Sciatic nerve (tissue), 2 donors: ENCODE measurements around the gene PRPF40A. TPM values are rescaled to one million over a fixed set of nuclear protein-coding genes. Genes with fewer than 3 reads are reported as not detected.

Experiments
- ATAC-seq: fragments of 200-7000 bp; cut with Tn5 transposase; one replicate; pipeline ENCODE4 v1.9.1; 2020; ENCODE audit warnings: mild to moderate bottlenecking, moderate library complexity
- DNase-seq: peaks from one replicate; pipeline ENCODE4 v3.0.0-alpha.2; 2020; ENCODE audit warnings: low spot score
- intact Hi-C: fragments of 100-400 bp; cut with DNase I; formaldehyde crosslinking; loops from one replicate; pipeline ENCODE4 v1.14.2; 2022
- total RNA-seq: library from RNA; stranded (reverse); fragmentation: NEBNext Ultra II Directional; extraction: Animal tissue kit (Norgen Biotek cat#: 25700); gene quantifications from one replicate; pipeline ENCODE4 v1.2.1, GENCODE V29; 2021
- donor health status: DM: no; HTN: no; CAD: no.
- donor health status: DM: no; HTN: no; CAD: no.

Gene PRPF40A
- total RNA-seq, 1 donor from 2014 or later, result 88.8 TPM

GRCh38 chr2:152720794-152721193 lies 3.5 kb upstream of the PRPF40A start:
- intact Hi-C loops, result loop anchor here (10.0 kb wide), 1 partner anchor 546 kb away; the partner anchor contains the start of gene STAM2
- ATAC-seq, result no peak
- no peak for DNase-seq

DNA sequence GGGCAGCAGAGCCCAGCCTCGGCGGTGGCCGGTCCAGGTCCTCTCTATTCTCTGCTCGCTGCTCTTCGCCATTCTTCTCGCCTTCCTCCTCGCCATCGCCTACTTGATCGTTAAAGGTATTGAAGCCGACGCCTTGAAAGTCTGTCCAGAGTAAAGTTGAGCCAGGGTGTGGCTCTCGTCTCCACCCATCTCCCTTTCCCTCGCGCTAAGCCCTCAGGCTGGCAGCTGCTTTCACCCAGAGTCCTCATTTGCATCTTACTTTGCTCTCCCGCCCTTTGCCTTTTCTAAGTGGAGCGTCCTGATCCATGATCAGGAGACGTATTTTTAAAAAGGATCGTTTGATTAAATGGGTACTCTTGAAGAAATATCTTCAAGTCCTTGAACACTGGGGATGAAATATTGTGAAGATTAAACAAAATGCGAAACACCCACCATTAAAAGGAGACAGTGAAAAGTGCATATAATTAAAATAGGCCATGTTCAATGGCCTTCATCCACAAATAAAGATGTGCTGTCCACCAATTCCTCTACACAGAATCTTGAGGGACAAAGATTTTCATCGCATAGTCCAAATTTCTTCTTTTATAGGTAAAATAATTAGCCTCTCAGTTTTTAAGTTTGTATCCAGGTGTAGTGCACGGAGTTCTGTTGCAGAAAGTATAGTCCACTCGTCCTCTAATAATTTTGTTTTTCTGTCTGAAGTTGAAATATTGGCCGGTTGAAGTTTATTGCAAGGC lies 1.8 kb upstream of the PRPF40A start:
- ATAC-seq (no peak), DNase-seq (no peak)
- intact Hi-C loops, result no loop called here

DNA sequence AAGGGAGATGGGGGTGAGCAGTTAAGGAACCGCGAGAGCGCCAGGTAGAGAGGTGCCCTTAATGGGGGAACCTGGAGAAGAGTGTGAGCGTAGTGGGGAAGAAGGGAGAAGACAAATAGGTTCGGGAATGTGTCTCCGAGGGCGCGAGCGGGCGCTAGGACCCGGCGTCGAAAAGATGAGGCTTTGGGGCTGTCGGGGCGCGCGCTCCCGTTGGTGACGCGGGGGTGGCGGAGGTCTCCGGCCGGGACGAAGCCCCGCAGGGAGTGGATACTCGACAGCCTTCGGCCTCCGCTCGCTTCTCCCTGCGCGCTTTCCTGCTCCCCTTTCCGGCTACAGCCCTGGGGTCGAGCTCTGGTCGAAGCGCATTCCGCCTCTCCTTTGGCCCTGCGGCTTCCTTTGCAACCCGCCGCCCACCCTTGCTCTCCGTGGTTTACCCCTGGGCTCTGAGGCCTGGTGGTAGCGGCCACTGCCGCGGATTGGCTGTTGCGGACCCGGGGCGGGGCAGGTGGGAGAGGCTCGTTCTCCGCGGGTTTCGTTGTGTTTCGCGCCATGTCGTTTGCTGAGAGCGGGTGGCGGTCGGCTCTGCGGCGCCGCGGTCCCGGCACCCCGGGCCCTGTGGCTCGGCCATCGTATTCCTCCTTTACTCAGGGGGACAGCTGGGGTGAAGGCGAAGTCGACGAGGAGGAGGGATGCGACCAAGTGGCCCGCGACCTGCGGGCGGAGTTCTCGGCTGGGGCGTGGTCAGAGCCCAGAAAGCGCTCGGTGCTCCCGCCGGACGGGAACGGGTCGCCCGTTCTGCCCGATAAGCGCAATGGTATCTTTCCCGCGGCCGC lies 1.0 kb upstream of the PRPF40A start, which contains the start of gene ARL6IP6:
Gene ARL6IP6, plus strand, starts transcription at position 545 of the 833 bp plus-strand sequence. Its CDS starts 5 bp downstream, at position 550.
- DNase-seq (peak; percentile 95), ATAC-seq (peak; percentile 93)
- intact Hi-C loops, result no loop called here

DNA sequence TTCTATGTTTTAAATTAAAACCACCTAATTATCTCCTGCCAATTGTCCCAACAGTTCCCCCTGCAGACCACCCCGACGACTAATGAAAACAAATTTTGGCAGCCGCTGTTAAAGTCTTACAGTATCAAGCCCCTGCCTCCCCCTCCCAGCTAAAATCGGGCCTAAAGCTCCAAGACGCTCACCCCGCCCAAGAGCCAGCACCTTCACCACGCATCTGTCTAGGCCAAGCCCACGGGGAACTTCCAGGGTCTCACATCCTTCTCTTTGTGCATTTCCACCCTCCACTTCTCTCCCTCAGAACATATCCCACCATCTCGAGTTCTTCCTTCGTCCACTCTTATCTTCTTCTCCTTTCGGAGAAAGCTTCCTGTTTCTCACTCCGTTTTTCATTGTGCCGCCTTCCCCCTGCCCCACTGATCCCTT lies 445 bp downstream of the PRPF40A start:
- ATAC-seq, result no peak
- no peak for DNase-seq
- intact Hi-C loops, result no loop called here

DNA sequence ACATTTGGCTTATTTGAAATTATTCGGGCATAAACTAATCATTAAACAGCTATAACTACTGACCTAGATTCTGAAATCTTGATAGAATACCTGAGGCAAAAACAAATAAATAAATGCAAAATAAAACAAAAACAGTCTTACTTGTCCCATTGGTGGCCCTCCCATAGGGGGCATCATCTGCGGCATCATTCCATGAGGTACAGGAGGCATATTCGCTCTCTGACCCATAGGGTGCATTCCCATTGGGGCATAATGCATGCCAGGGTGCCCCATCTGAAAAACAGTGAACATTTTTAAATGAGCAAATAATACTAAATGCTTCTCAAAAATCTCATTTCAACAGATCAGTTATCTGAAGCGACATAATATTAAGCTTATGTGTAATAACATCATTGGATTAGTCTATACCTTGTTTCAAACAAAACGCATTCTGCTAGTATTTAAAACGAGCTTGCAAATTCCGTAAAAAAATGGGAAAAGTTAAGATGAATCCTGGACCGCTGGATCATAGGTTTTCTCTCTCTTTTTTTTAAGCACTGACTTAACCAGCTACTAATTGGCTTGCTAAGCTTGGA lies 1.3 kb downstream of the PRPF40A start:
- DNase-seq, result no peak
- no peak for ATAC-seq
- intact Hi-C loops, result no loop called here

- intact Hi-C loops, result no loop called here
- no peak for DNase-seq
- ATAC-seq, result no peak
Measured at GRCh38 chr2:152715112-152715511, 2.1 kb downstream of the PRPF40A start.

GRCh38 chr2:152710713-152711112 lies 6.5 kb downstream of the PRPF40A start:
- ATAC-seq, result no peak
- intact Hi-C loops, result no loop called here
- no peak for DNase-seq

DNA sequence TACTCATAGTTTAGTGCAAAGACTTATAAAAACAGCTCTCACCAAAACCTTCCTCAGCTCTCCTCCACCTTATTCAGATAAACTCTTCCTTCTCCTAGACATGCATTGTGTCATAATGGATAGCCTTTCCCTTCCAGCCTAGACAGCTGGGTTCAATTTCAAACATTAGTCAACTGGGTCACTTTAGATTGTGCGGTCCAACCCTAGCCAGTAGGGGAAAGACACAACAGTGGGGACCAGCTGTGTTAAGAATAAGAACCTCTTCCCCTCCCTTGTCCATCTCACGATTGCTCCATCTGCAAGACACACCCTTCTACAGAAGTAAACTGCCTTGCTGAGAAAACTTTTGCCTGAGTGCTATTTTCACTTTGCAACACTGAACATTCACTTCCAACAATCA lies 8.5 kb downstream of the PRPF40A start:
- no peak for ATAC-seq
- DNase-seq, result no peak
- intact Hi-C loops, result no loop called here

- intact Hi-C loops, result no loop called here
- DNase-seq (no peak), ATAC-seq (no peak)
Measured at GRCh38 chr2:152706477-152707021, 10.7 kb downstream of the PRPF40A start.

- DNase-seq, result no peak
- intact Hi-C loops, result no loop called here
- no peak for ATAC-seq
Measured at GRCh38 chr2:152701198-152701597, 16.1 kb downstream of the PRPF40A start.

DNA sequence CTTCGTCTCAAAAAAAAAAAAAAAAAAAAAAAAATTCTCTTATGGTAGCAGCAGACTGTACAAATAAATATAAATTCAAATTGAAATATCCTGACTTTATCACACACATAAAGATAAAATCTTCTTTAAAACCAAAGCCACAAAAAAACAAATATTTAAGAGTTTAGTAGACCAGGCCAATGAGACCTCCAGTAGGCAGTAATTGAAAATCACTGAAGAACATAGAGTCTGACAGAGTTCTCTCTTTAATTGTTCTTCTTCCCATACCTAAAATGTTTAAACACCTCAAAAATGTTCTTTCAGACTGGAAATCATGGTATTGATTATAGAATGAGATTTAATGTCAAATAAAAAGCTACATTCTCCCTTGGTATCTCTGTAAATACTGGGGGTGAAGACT lies 20.8 kb downstream of the PRPF40A start:
- DNase-seq (no peak), ATAC-seq (no peak)
- intact Hi-C loops, result no loop called here

- no peak for DNase-seq
- intact Hi-C loops, result no loop called here
- no peak for ATAC-seq
Measured at GRCh38 chr2:152695763-152696162, 21.5 kb downstream of the PRPF40A start.

DNA sequence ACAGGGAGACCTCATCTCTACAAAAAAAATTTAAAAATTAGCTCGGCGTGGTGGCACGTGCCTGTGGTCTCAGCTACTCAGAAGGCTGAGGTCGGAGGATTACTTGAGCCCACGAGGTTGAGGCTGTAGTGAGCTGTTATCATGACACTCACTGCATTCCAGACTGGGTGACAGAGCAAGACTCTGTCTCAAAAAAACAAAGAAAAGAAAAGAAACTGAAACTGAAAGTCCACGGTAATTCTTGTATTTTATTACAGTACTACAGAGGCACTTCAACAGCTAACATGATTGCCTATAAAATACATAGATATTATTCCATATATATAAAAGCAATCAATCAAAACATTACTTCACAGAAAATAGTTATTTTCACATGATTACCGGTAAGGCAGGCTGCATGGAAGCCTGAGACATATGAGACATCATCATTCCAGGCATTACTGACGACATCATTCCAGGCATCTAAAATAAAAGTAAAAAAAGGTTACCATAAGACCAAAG lies 23.1 kb downstream of the PRPF40A start:
- ATAC-seq (peak; percentile 60), DNase-seq (no peak)
- intact Hi-C loops, result no loop called here

GRCh38 chr2:152693033-152693432 lies 24.2 kb downstream of the PRPF40A start:
- ATAC-seq, result no peak
- intact Hi-C loops, result no loop called here
- no peak for DNase-seq

GRCh38 chr2:152686321-152686720 lies 30.9 kb downstream of the PRPF40A start:
- no peak for DNase-seq

DNA sequence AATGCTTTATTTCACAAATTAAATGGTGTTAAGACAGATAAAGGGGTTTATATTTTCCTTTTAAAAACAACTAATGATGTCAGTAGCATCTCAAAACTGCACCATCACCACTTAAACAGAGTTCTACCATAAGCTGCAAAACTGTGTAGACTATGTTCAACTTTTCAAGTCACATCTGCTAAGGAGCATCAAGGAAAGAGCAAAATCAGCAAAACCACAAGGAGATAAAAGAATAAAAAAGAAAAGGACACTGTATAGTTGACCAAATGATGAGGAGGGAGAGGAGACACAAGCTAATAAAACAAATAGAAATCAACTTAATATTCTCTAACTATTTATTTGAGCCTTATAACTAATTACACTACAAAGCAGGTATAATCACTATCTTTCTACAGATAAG lies 33.9 kb downstream of the PRPF40A start:
- intact Hi-C loops, result no loop called here
- DNase-seq (no peak), ATAC-seq (no peak)

More at GRCh38 chr2:152686321-152686720, 30.9 kb downstream of the PRPF40A start:
- ATAC-seq, result no peak
- intact Hi-C loops, result no loop called here

GRCh38 chr2:152682663-152683062 lies 34.6 kb downstream of the PRPF40A start:
- DNase-seq (no peak), ATAC-seq (no peak)
- intact Hi-C loops, result no loop called here

- intact Hi-C loops, result no loop called here
- no peak for DNase-seq
- no peak for ATAC-seq
Measured at GRCh38 chr2:152678808-152679207, 38.5 kb downstream of the PRPF40A start.

GRCh38 chr2:152676461-152676860 lies 40.8 kb downstream of the PRPF40A start:
- DNase-seq (no peak), ATAC-seq (no peak)
- intact Hi-C loops, result no loop called here
